ENCODE data around the gene TMEM270. TPM values are rescaled to one million over a fixed set of nuclear protein-coding genes. Genes with fewer than 3 reads are reported as not detected.
"Not testable (repeated sequence)": the region's sequence is repeated elsewhere in the genome, so short reads cannot be mapped to it uniquely, and the experiment has no call there.

TMEM270 gene
- total RNA-seq, 4 donors from 2014 or later, result not detected

GRCh38 chr7:73817121-73817520 lies 43.8 kb upstream of the TMEM270 start:
- WGBS, result 99% methylated on average over 6 of the region's 6 CpGs
- Histone ChIP-seq H3K4me1 (no peaks in the 10 kb centered on the region), H3K27ac (replicated peaks in 1 of 4) (no peak overlapping the region), H3K9me3 (no peaks in the 10 kb centered on the region), H3K36me3 (no peaks in the 10 kb centered on the region), H3K27me3 (no peaks in the 10 kb centered on the region), H3K4me3 (no peak overlapping the region)
- DNase-seq (ENCODE audit: extremely low spot score), result no peak
- TF ChIP-seq POLR2AphosphoS5 (IDR thresholded peaks at IDR 0.05), result no peak
- TF ChIP-seq CTCF (IDR thresholded peaks at IDR 0.05), result no peak
- TF ChIP-seq POLR2A (IDR thresholded peaks at IDR 0.05; ENCODE audit: low read depth), result no peak
- no peak for TF ChIP-seq EP300 (IDR thresholded peaks at IDR 0.05)
- intact Hi-C loops (cut with DNase I), result no loop called here

GRCh38 chr7:73820013-73820412 lies 40.9 kb upstream of the TMEM270 start:
- no peak for DNase-seq (ENCODE audit: extremely low spot score)
- no peak for TF ChIP-seq CTCF (IDR thresholded peaks at IDR 0.05)
- TF ChIP-seq EP300 (IDR thresholded peaks at IDR 0.05), result no peak
- no peak for TF ChIP-seq POLR2A (IDR thresholded peaks at IDR 0.05; ENCODE audit: low read depth)
- TF ChIP-seq POLR2AphosphoS5 (IDR thresholded peaks at IDR 0.05), result no peak
- H3K4me3 ChIP-seq, result no peak overlapping the region
- H3K27ac ChIP-seq (replicated peaks in 1 of 4), result no peak overlapping the region
- intact Hi-C loops (cut with DNase I), result no loop called here
- 88% methylated on average over 7 of the region's 7 CpGs for WGBS
- H3K36me3 ChIP-seq, result no peaks in the 10 kb centered on the region
- H3K9me3 ChIP-seq, result no peaks in the 10 kb centered on the region
- H3K27me3 ChIP-seq, result no peaks in the 10 kb centered on the region
- H3K4me1 ChIP-seq, result peaks cover 0 to 8% (median 4%) of the 10 kb centered on the region in 4 donors

- H3K36me3 ChIP-seq; intact Hi-C loops (cut with DNase I); H3K4me1 ChIP-seq; H3K4me3 ChIP-seq; H3K9me3 ChIP-seq; H3K27me3 ChIP-seq; H3K27ac ChIP-seq (replicated peaks in 1 of 4); DNase-seq (ENCODE audit: extremely low spot score): not testable (repeated sequence)
- 93% methylated on average over 14 of the region's 14 CpGs for WGBS
These were observed 39.2 kb upstream of the TMEM270 start for GRCh38 chr7:73821597-73822285.

GRCh38 chr7:73822319-73823173 lies 38.4 kb upstream of the TMEM270 start:
- Histone ChIP-seq H3K36me3 (no peaks in the 10 kb centered on the region), H3K4me3 (no peak overlapping the region), H3K27me3 (no peaks in the 10 kb centered on the region), H3K9me3 (no peaks in the 10 kb centered on the region), H3K27ac (replicated peaks in 1 of 4) (no peak overlapping the region), H3K4me1 (peaks cover 0 to 15% (median 6%) of the 10 kb centered on the region in 4 donors)
- intact Hi-C loops (cut with DNase I), result no loop called here
- DNase-seq (ENCODE audit: extremely low spot score), result no peak
- TF ChIP-seq EP300 (IDR thresholded peaks at IDR 0.05) (no peak), CTCF (IDR thresholded peaks at IDR 0.05) (no peak), POLR2A (IDR thresholded peaks at IDR 0.05; ENCODE audit: low read depth) (no peak)
- 56% methylated on average over 9 of the region's 15 CpGs for WGBS

- no peak for DNase-seq (ENCODE audit: extremely low spot score)
- intact Hi-C loops (cut with DNase I), result no loop called here
- 83% methylated on average over 5 of the region's 5 CpGs for WGBS
- H3K36me3 ChIP-seq, result no peaks in the 10 kb centered on the region
- H3K27me3 ChIP-seq, result no peaks in the 10 kb centered on the region
- no peaks in the 10 kb centered on the region for H3K9me3 ChIP-seq
- H3K4me1 ChIP-seq, result peaks cover 3 to 23% (median 14%) of the 10 kb centered on the region in 4 donors
- no peak overlapping the region for H3K4me3 ChIP-seq
- H3K27ac ChIP-seq (replicated peaks in 1 of 4), result no peak overlapping the region
- TF ChIP-seq EP300 (IDR thresholded peaks at IDR 0.05) (no peak), CTCF (IDR thresholded peaks at IDR 0.05) (no peak), POLR2A (IDR thresholded peaks at IDR 0.05; ENCODE audit: low read depth) (no peak), POLR2AphosphoS5 (IDR thresholded peaks at IDR 0.05) (no peak)
These were observed 37.7 kb upstream of the TMEM270 start for GRCh38 chr7:73823257-73823656.

All from esophagus muscularis mucosa (tissue), 4 donors.